NB4 (cell line): ENCODE results near the gene MAN1B1.

Experiments used
- CTCF ChIP-seq: IDR thresholded peaks from one replicate; pipeline ENCODE4 v1.5.1; 2012; ENCODE audit warnings: low read depth, low read length
- MAX ChIP-seq: IDR thresholded peaks from 2 replicates; pipeline ENCODE4 v1.6.1; 2011; ENCODE audit warnings: low read depth, low read length
- POLR2A ChIP-seq: IDR thresholded peaks from 2 replicates; pipeline ENCODE4 v1.6.1; 2011; ENCODE audit warnings: mild to moderate bottlenecking; ENCODE audit not compliant: insufficient read length; ENCODE audit errors: extremely low read depth

GRCh38 chr9:137099231-137099630, 12.4 kb downstream of the MAN1B1 start:
- TF ChIP-seq POLR2A = no peak
- TF ChIP-seq CTCF = no peak
- TF ChIP-seq MAX = no peak
